Liver (tissue), 9 donors: ENCODE data around the gene SGMS1. TPM values are rescaled to one million over a fixed set of nuclear protein-coding genes. Genes with fewer than 3 reads are reported as not detected.

Experiments
- DNase-seq: peaks from one replicate; pipeline ENCODE4 v3.0.0-alpha.2; 2017; ENCODE audit warnings: low spot score
- H3K27ac ChIP-seq, 2 donors: one replicate each; pipeline ENCODE4 v1.7.0; 2013; ENCODE audit warnings: inconsistent platforms in 2 of 2, low read length in 2 of 2, control low read depth in 1 of 2, low read depth in 1 of 2, mild to moderate bottlenecking in 1 of 2
- H3K27me3 ChIP-seq, 4 donors: one replicate each; pipeline versions ENCODE4 v1.6.1 to v1.7.0; 2013; ENCODE audit warnings: low read length in 3 of 4, inconsistent platforms in 1 of 4, mild to moderate bottlenecking in 1 of 4, moderate library complexity in 1 of 4; ENCODE audit not compliant: control insufficient read depth in 4 of 4, insufficient read depth in 4 of 4
- H3K36me3 ChIP-seq, 4 donors: one replicate each; pipeline versions ENCODE4 v1.6.1 to v1.7.0; 2013; ENCODE audit warnings: low read length in 3 of 4, mild to moderate bottlenecking in 3 of 4, low read depth in 1 of 4, moderate library complexity in 1 of 4; ENCODE audit not compliant: control insufficient read depth in 4 of 4, insufficient read depth in 3 of 4
- H3K4me1 ChIP-seq, 4 donors: one replicate each; pipeline versions ENCODE4 v1.6.1 to v1.7.0; 2013; ENCODE audit warnings: low read length in 3 of 4, mild to moderate bottlenecking in 3 of 4, moderate library complexity in 1 of 4; ENCODE audit not compliant: control insufficient read depth in 4 of 4, insufficient read depth in 4 of 4
- H3K4me3 ChIP-seq, 3 donors: one replicate each; pipeline versions ENCODE4 v1.6.1 to v1.7.0; 2013; ENCODE audit warnings: low read length in 3 of 3, control low read depth in 1 of 3, low read depth in 1 of 3, mild to moderate bottlenecking in 1 of 3
- H3K9ac ChIP-seq, 2 donors: one replicate each; pipeline ENCODE4 v1.7.0; 2013; ENCODE audit warnings: low read length in 2 of 2, mild to moderate bottlenecking in 2 of 2, moderate library complexity in 2 of 2, control low read depth in 1 of 2, low read depth in 1 of 2
- H3K9me3 ChIP-seq, 4 donors: one replicate each; pipeline versions ENCODE4 v1.6.1 to v1.7.0; 2013; ENCODE audit warnings: low read length in 3 of 4; ENCODE audit not compliant: control insufficient read depth in 4 of 4
- ATF3 ChIP-seq: IDR thresholded peaks from 2 replicates; pipeline ENCODE4 v1.6.1; 2016; ENCODE audit warnings: antibody characterized with exemption
- EGR1 ChIP-seq, 2 donors: IDR thresholded peaks; 2 replicates each; pipeline ENCODE4 v1.6.1; 2016 to 2018; ENCODE audit warnings: antibody characterized with exemption in 2 of 2, low read depth in 2 of 2
- FOXA1 ChIP-seq: IDR thresholded peaks from 2 replicates; pipeline ENCODE4 v1.6.1; 2016; ENCODE audit warnings: antibody characterized with exemption
- FOXA2 ChIP-seq: IDR thresholded peaks from 2 replicates; pipeline ENCODE4 v1.6.1; 2016; ENCODE audit warnings: antibody characterized with exemption
- GABPA ChIP-seq, 2 donors: IDR thresholded peaks in 1 of 2; conservative IDR thresholded peaks in 1 of 2; 2 replicates each; pipeline ENCODE4 v1.6.1; 2016; ENCODE audit warnings: antibody characterized with exemption in 2 of 2, mild to moderate bottlenecking in 1 of 2, moderate library complexity in 1 of 2
- HNF4A ChIP-seq, 2 donors: conservative IDR thresholded peaks; 2 replicates each; pipeline ENCODE4 v1.6.1; 2016; ENCODE audit warnings: antibody characterized with exemption in 2 of 2, mild to moderate bottlenecking in 2 of 2
- HNF4G ChIP-seq: IDR thresholded peaks from 2 replicates; pipeline ENCODE4 v1.6.1; 2016; ENCODE audit warnings: antibody characterized with exemption
- JUND ChIP-seq, 2 donors: IDR thresholded peaks; 2 replicates each; pipeline ENCODE4 v1.6.1; 2016; ENCODE audit warnings: antibody characterized with exemption in 2 of 2
- MAX ChIP-seq: IDR thresholded peaks from 2 replicates; pipeline ENCODE4 v1.6.1; 2016; ENCODE audit warnings: antibody characterized with exemption
- NR2F2 ChIP-seq: IDR thresholded peaks from 2 replicates; pipeline ENCODE4 v1.6.1; 2016; ENCODE audit warnings: antibody characterized with exemption
- RAD21 ChIP-seq, 2 donors: IDR thresholded peaks; 2 replicates each; pipeline ENCODE4 v1.6.1; 2016; ENCODE audit warnings: antibody characterized with exemption in 2 of 2, mild to moderate bottlenecking in 2 of 2
- RXRA ChIP-seq, 2 donors: IDR thresholded peaks; 2 replicates each; pipeline ENCODE4 v1.6.1; 2017 to 2018; ENCODE audit warnings: antibody characterized with exemption in 2 of 2, mild to moderate bottlenecking in 1 of 2
- SP1 ChIP-seq: IDR thresholded peaks from 2 replicates; pipeline ENCODE4 v1.6.1; 2018; ENCODE audit warnings: antibody characterized with exemption, mild to moderate bottlenecking
- TAF1 ChIP-seq: conservative IDR thresholded peaks from 2 replicates; pipeline ENCODE4 v1.6.1; 2016; ENCODE audit warnings: antibody characterized with exemption, mild to moderate bottlenecking
- YY1 ChIP-seq: IDR thresholded peaks from 2 replicates; pipeline ENCODE4 v1.6.1; 2016; ENCODE audit warnings: antibody characterized with exemption, mild to moderate bottlenecking
- WGBS: extraction: QIAGEN DNeasy Blood & Tissue Kit; methylation state at CpG from one replicate; pipeline ENCODE4 v1.1.7; 2013; 5-methylcytosine and 5-hydroxymethylcytosine counted together
- polyA plus RNA-seq, 2 donors: library from polyadenylated mRNA; stranded (reverse) in 1 of 2; unstranded in 1 of 2; fragments of 200-250 nt in 1 of 2; fragments of >200 nt in 1 of 2; fragmentation: Nextera tagmentation in 1 of 2; extraction: Ambion mirVana in 1 of 2; gene quantifications; one replicate each; pipeline versions ENCODE4 v1.2.1 to v1.2.3, GENCODE V29; 2013 to 2015
- total RNA-seq, 2 donors: library from RNA; depleted of rRNA; stranded (reverse); fragments of >200 nt; gene quantifications; one replicate each; pipeline ENCODE4 v1.2.3, GENCODE V29; 2014
- TF ChIP-seq, protein P1 (sequence below): IDR thresholded peaks from 2 replicates; pipeline ENCODE4 v1.6.1; 2016; ENCODE audit warnings: antibody characterized with exemption, mild to moderate bottlenecking
- TF ChIP-seq, protein P2 (sequence below): IDR thresholded peaks from 2 replicates; pipeline ENCODE4 v1.6.1; 2016; ENCODE audit warnings: antibody characterized with exemption
- TF ChIP-seq, protein P3 (sequence below): fragments of 150-350 bp; IDR thresholded peaks from 2 replicates; pipeline ENCODE4 v1.5.1; 2017; ENCODE audit warnings: improper control_type of control experiment, low read depth, low read length; ENCODE audit not compliant: missing input control
- donor health status: healthy.
- donor health status: healthy.
- donor health status: healthy.
- donor health status: healthy.
- donor health status: healthy.

SGMS1 gene
- total and polyA plus RNA-seq, 4 donors = 6.8 to 98.2 (median 21.1) TPM

- no peak overlapping the region for H3K4me3 ChIP-seq
- TF ChIP-seq, protein P1, sequence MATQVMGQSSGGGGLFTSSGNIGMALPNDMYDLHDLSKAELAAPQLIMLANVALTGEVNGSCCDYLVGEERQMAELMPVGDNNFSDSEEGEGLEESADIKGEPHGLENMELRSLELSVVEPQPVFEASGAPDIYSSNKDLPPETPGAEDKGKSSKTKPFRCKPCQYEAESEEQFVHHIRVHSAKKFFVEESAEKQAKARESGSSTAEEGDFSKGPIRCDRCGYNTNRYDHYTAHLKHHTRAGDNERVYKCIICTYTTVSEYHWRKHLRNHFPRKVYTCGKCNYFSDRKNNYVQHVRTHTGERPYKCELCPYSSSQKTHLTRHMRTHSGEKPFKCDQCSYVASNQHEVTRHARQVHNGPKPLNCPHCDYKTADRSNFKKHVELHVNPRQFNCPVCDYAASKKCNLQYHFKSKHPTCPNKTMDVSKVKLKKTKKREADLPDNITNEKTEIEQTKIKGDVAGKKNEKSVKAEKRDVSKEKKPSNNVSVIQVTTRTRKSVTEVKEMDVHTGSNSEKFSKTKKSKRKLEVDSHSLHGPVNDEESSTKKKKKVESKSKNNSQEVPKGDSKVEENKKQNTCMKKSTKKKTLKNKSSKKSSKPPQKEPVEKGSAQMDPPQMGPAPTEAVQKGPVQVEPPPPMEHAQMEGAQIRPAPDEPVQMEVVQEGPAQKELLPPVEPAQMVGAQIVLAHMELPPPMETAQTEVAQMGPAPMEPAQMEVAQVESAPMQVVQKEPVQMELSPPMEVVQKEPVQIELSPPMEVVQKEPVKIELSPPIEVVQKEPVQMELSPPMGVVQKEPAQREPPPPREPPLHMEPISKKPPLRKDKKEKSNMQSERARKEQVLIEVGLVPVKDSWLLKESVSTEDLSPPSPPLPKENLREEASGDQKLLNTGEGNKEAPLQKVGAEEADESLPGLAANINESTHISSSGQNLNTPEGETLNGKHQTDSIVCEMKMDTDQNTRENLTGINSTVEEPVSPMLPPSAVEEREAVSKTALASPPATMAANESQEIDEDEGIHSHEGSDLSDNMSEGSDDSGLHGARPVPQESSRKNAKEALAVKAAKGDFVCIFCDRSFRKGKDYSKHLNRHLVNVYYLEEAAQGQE = no peak
- TF ChIP-seq GABPA (IDR thresholded peaks at IDR 0.05 in 1 of 2, conservative IDR thresholded peaks at IDR 0.05 in 1 of 2) (no peak), MAX (no peak), RAD21 (IDR thresholded peaks at IDR 0.05) (no peak), FOXA2 (no peak), EGR1 (IDR thresholded peaks at IDR 0.05; ENCODE audit: low read depth in 2 of 2) (no peak), ATF3 (no peak), FOXA1 (no peak), HNF4A (conservative IDR thresholded peaks at IDR 0.05) (no peak), RXRA (IDR thresholded peaks at IDR 0.05) (no peak), JUND (IDR thresholded peaks at IDR 0.05) (no peak), TAF1 (no peak), YY1 (no peak), HNF4G (no peak), NR2F2 (no peak), SP1 (no peak)
- TF ChIP-seq, protein P2, sequence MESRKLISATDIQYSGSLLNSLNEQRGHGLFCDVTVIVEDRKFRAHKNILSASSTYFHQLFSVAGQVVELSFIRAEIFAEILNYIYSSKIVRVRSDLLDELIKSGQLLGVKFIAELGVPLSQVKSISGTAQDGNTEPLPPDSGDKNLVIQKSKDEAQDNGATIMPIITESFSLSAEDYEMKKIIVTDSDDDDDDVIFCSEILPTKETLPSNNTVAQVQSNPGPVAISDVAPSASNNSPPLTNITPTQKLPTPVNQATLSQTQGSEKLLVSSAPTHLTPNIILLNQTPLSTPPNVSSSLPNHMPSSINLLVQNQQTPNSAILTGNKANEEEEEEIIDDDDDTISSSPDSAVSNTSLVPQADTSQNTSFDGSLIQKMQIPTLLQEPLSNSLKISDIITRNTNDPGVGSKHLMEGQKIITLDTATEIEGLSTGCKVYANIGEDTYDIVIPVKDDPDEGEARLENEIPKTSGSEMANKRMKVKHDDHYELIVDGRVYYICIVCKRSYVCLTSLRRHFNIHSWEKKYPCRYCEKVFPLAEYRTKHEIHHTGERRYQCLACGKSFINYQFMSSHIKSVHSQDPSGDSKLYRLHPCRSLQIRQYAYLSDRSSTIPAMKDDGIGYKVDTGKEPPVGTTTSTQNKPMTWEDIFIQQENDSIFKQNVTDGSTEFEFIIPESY = no peak
- TF ChIP-seq, protein P3, sequence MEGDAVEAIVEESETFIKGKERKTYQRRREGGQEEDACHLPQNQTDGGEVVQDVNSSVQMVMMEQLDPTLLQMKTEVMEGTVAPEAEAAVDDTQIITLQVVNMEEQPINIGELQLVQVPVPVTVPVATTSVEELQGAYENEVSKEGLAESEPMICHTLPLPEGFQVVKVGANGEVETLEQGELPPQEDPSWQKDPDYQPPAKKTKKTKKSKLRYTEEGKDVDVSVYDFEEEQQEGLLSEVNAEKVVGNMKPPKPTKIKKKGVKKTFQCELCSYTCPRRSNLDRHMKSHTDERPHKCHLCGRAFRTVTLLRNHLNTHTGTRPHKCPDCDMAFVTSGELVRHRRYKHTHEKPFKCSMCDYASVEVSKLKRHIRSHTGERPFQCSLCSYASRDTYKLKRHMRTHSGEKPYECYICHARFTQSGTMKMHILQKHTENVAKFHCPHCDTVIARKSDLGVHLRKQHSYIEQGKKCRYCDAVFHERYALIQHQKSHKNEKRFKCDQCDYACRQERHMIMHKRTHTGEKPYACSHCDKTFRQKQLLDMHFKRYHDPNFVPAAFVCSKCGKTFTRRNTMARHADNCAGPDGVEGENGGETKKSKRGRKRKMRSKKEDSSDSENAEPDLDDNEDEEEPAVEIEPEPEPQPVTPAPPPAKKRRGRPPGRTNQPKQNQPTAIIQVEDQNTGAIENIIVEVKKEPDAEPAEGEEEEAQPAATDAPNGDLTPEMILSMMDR = no peak
- H3K36me3 ChIP-seq = no peaks in the 10 kb centered on the region
- H3K4me1 ChIP-seq = peaks cover 0 to 2% (median 1%) of the 10 kb centered on the region in 4 donors
- DNase-seq = no peak
- 97% methylated on average over 2 of the region's 2 CpGs for WGBS
- H3K27me3 ChIP-seq = no peaks in the 10 kb centered on the region
- no peak overlapping the region for H3K9ac ChIP-seq
- H3K27ac ChIP-seq = no peak overlapping the region
- no peaks in the 10 kb centered on the region for H3K9me3 ChIP-seq
Measured at GRCh38 chr10:50496228-50496627, 127.5 kb downstream of the SGMS1 start.
